Right renal cortex interstitium (tissue), 3 donors: ENCODE results near the gene LIMS1. TPM values are rescaled to one million over a fixed set of nuclear protein-coding genes. Genes with fewer than 3 reads are reported as not detected.
"Not testable (repeated sequence)": the region's sequence is repeated elsewhere in the genome, so short reads cannot be mapped to it uniquely, and the experiment has no call there.

ENCODE experiments used
- DNase-seq, 3 donors: peaks; one replicate each; pipeline ENCODE4 v3.0.0-alpha.2; 2013; ENCODE audit warnings: low read depth in 3 of 3, low spot score in 2 of 3
- polyA plus RNA-seq, 3 donors: library from polyadenylated mRNA; unstranded; fragments of 120-200 nt; gene quantifications; one replicate each; pipeline ENCODE4 v1.2.1, GENCODE V29; 2013; ENCODE audit not compliant: insufficient read length in 3 of 3

The LIMS1 gene
- polyA plus RNA-seq, 3 donors = 50.6 to 53.8 (median 53.1) TPM

DNA sequence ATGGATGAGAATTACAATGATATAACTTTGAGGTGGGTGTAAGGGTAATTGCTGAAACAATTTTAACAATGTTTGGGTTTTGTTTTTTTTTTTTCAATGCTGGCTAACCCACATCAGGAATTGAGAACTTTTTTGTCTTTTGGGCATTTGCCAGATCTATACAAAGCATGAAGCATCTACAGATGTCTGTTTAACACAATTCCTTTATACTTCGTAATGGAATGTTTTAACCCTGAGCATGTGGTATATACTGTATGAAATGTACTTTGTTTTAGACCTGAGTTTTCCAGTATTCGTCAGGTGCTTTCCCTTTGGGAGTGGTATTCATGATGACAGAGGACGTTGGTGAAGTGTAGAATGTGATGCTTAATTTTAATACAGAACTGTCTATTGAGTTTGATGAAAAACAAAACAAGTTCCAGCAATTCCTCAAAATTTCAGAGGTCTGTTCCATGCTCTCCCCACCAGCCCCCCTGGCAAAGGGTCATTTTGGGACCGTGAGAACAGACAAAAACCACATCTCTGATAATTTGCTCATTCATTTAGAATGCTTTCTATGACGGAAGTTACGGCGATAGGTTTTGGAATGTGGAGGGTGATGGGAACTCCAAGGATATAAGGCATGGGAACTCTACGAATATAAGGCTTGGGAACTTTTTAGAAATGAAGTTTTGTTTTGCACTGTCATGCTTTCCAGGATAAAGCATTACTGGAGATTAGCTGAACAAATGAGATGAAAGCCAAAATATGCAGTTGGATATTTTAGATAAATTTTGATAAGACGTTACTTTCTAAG lies 14.1 kb downstream of the LIMS1 start:
- DNase-seq = no peak

GRCh38 chr2:108552566-108552965 lies 18.3 kb downstream of the LIMS1 start:
- DNase-seq = no peak

DNA sequence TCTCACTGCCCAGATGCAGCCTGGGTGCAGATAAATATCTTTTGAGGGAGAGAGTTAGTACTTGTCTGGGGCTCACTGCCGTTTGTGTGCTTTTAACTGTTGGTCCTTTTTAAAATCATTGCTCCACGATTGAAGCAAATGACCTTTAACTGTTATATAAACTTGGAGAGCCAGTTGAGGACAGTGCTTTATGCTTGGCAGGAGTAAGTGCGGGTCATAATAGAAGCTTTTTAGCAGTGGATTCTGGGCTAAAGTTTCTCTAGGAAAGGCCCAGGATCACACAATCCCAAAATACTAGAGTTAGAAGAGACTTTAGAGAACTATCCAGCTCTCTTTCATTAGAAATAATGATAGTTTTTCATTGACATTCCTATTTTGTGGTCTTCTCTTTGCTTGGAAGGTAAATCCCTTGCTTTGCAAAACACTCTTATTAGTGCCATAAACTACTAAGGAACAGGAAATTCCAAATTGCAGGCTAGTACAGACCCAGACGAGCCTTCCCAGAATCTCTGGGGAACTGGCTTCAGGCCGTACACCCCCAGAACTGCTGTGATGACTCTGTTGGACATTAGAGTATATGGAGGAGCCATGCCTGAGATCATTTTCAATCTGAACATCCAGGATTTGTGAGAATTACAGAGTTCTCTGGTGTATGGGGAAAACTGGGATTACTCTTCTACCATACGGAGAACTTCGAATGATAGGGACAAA lies 19.1 kb downstream of the LIMS1 start:
- no peak for DNase-seq

DNA sequence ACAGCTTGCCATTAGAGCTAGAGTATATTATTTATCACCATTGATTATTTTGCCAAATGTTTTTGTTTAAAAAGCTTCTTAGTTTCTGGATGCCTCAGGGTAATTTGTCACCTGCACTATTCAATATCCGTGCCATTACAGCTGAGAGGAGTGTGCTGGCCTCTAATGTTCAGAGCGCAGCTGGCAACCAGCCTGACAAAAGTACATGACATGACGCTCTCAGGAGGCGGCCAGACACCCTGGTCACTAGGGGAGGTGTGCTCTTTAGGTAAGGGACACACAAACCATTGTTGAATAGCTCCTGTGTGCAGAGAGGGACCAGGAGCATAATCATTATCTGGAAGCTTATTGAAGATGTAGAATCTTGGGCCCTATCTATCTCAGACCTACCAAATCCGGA lies 20.3 kb downstream of the LIMS1 start:
- DNase-seq = no peak

- DNase-seq = no peak
These were observed 21.3 kb downstream of the LIMS1 start for GRCh38 chr2:108555572-108555971.

DNA sequence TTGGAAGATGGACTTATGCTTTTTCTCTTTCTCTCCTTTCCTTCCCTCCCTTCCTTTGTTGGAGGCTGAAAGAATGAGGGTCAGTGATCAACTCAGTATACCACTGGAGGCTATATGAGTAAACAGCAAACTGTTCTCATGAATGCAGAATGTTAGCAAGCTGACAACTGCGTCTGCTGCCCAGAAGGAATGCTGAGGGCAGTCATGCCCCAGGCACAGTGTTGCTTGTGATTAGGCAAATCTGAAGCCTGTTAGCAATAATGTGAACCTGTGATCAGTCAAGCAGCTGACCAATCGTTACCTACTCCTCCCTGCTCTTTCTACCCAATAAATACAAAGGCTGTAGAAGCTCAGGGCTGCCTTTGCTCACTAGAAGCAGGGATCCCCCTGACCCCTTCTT lies 22.3 kb downstream of the LIMS1 start:
- not testable (repeated sequence) for DNase-seq

DNA sequence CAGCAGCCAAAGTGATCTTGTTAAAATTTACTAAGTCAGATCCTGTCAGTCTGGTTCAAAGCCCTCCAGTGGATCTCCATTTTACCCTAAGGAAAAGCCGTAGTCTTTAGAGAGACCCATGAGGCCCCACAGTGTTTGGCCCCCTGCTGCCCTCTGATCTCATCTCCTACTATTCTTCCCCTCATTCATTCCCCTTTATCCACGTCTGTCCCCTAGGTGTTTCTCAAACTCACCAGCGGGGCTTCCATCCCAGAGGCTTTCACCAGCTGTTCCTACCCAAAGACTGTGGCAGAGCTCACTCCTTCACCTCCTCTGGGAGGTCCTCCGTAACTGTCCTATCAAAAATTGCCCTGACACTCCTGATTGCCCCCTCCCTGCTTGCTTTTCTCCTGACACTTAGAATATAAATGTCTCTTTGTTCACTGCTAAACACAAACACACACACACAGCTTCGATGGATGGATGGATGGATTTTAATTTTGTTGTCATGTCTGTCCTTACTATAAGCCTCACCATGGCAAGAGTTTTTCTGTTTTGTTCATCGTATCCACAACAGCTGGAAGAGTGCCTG lies 26.1 kb downstream of the LIMS1 start:
- no peak for DNase-seq

- DNase-seq = no peak
These were observed 26.7 kb downstream of the LIMS1 start for GRCh38 chr2:108560895-108561530.

DNA sequence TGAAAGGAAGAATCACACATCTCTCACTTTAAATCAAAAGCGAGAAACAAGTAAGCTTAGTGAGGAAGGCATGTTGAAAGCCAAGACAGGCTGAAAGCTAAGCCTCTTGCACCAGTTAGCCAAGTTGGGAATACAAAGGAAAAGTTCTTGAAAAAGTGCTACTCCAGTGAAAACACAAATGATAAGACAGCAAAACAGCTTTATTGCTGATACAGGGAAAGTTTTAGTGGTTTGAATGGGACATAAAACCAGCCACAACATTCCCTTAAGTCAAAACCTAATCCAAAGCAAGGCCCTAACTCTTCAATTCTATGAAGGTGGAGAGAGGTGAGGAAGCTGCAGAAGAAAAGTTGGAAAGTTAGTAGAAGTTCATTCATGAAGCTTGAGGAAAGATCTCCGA lies 28.0 kb downstream of the LIMS1 start:
- DNase-seq = no peak

GRCh38 chr2:108564510-108564909 lies 30.2 kb downstream of the LIMS1 start:
- DNase-seq = no peak

- DNase-seq = no peak
These were observed 31.6 kb downstream of the LIMS1 start for GRCh38 chr2:108565778-108566375.

DNA sequence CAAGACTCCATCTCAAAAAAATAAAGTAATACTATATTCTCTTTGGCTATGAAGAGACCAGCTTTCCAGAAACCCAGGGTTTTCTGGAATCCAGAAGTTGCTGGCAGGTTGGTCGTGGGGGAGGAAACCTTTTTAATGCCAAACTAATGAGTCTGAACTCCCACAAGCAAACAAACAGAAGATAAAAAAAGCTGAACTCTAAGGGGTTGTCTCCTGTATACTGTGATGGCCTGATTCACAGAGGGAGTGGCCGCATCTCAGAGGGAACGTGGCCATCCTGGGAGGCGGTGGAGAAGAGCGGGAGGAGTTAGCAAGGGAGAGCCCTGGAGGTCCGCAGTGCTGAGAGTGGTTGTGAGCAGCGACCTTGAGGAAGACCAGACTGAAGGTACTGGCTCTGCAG lies 36.1 kb downstream of the LIMS1 start:
- DNase-seq = no peak

DNA sequence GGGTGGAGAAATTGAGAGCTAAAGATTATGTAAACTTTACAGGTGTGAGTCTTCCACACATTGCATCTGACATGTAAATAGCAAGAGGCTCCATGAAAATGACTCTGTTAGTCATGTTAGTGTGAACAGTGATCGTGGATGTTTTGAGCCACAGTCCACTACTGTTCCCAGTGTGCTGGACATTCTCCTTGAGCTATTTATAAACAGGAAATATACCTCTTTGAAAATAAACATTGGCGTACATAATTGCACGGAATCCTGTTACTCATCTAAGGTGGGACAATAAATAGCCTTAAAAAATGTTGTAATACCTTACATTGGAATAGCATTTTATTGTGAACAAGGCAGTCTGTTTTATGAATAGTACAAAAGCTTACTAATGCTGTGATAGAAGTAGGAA lies 37.0 kb downstream of the LIMS1 start:
- DNase-seq = no peak

- DNase-seq = no peak
These were observed 38.8 kb downstream of the LIMS1 start for GRCh38 chr2:108573061-108573460.

GRCh38 chr2:108574332-108574731 lies 40.1 kb downstream of the LIMS1 start:
- no peak for DNase-seq

GRCh38 chr2:108575132-108575966 lies 41.1 kb downstream of the LIMS1 start:
- no peak for DNase-seq

DNA sequence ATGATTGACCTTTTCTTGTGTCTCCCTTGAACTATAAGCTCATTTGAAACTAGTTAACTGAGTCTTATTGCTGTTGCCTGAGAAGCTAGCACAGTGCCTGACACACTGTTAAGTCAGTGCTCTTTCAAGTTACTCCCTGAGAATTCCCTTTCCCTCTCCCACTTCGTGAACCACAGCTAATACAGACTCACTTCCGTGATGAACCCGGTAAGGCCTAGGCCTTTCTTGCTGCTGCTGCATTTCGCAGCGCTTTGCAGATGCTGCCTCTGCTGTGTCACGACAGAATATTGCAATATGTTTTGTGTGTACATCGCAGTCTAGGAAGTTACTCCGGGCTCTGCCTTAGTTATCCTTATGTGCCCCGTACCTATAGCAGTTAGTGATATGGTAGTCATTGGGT lies 42.8 kb downstream of the LIMS1 start:
- DNase-seq = no peak

- DNase-seq = no peak
These were observed 45.4 kb downstream of the LIMS1 start for GRCh38 chr2:108579623-108580022.

- DNase-seq = no peak
These were observed 45.8 kb downstream of the LIMS1 start for GRCh38 chr2:108580050-108580449.

GRCh38 chr2:108583903-108584520 lies 49.7 kb downstream of the LIMS1 start:
- DNase-seq = peak; percentile 64 to 72 (median 72)
